ENCODE results near the gene CSGALNACT2.

- TF ChIP-seq, protein P1, sequence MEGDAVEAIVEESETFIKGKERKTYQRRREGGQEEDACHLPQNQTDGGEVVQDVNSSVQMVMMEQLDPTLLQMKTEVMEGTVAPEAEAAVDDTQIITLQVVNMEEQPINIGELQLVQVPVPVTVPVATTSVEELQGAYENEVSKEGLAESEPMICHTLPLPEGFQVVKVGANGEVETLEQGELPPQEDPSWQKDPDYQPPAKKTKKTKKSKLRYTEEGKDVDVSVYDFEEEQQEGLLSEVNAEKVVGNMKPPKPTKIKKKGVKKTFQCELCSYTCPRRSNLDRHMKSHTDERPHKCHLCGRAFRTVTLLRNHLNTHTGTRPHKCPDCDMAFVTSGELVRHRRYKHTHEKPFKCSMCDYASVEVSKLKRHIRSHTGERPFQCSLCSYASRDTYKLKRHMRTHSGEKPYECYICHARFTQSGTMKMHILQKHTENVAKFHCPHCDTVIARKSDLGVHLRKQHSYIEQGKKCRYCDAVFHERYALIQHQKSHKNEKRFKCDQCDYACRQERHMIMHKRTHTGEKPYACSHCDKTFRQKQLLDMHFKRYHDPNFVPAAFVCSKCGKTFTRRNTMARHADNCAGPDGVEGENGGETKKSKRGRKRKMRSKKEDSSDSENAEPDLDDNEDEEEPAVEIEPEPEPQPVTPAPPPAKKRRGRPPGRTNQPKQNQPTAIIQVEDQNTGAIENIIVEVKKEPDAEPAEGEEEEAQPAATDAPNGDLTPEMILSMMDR (IDR thresholded peaks at IDR 0.05), result no peak
- no peak for TF ChIP-seq POLR2AphosphoS5 (IDR thresholded peaks at IDR 0.05)
- TF ChIP-seq POLR2A (IDR thresholded peaks at IDR 0.05), result no peak
These were observed 20.3 kb upstream of the CSGALNACT2 start for GRCh38 chr10:43117777-43118583.
